MCF 10A (cell line): Measurements from ENCODE around the gene BIN1. TPM values are rescaled to one million over a fixed set of nuclear protein-coding genes. Genes with fewer than 3 reads are reported as not detected.

Source experiments
- BruUV-seq: library from RNA; stranded (reverse); fragments of 400-500 nt; replicated peaks from 2 replicates; lab custom pipeline; 2021; lab: Mats Ljungman, UMichigan
- CTCF ChIA-PET: fragments of 300-600 bp; sonication (Branson Sonifier 250); formaldehyde crosslinking; extraction: SDS; loops from one replicate; lab custom pipeline; 2021; ENCODE audit warnings: antibody characterized with exemption, inconsistent platforms; lab: Yijun Ruan, JAX
- POLR2A ChIA-PET: fragments of 300-600, 350-650 bp; sonication (Branson Sonifier 250); formaldehyde crosslinking; extraction: SDS; loops from one replicate; lab custom pipeline; 2020; ENCODE audit warnings: antibody characterized with exemption, inconsistent platforms; lab: Yijun Ruan, JAX
- DNase-seq: peaks from one replicate; pipeline ENCODE4 v3.0.0-alpha.2; 2018; ENCODE audit not compliant: unreplicated experiment
- H3K27ac Mint-ChIP-seq: one replicate; pipeline ENCODE4 v1.8.0; 2022; ENCODE audit warnings: mild to moderate bottlenecking, low read depth, mixed read lengths; ENCODE audit not compliant: unreplicated experiment
- H3K27me3 Mint-ChIP-seq: one replicate; pipeline ENCODE4 v1.8.0; 2022; ENCODE audit warnings: mixed read lengths; ENCODE audit not compliant: insufficient read depth, unreplicated experiment
- H3K36me3 Mint-ChIP-seq: one replicate; pipeline ENCODE4 v1.8.0; 2022; ENCODE audit warnings: mild to moderate bottlenecking, moderate library complexity, mixed read lengths; ENCODE audit not compliant: insufficient read depth, unreplicated experiment
- H3K4me1 Mint-ChIP-seq: one replicate; pipeline ENCODE4 v1.8.0; 2022; ENCODE audit warnings: mixed read lengths; ENCODE audit not compliant: insufficient read depth, unreplicated experiment
- H3K4me3 Mint-ChIP-seq: one replicate; pipeline ENCODE4 v1.8.0; 2022; ENCODE audit warnings: mild to moderate bottlenecking, moderate library complexity, mixed read lengths; ENCODE audit not compliant: unreplicated experiment
- H3K9me3 Mint-ChIP-seq: one replicate; pipeline ENCODE4 v1.8.0; 2022; ENCODE audit warnings: mixed read lengths; ENCODE audit not compliant: unreplicated experiment
- CTCF ChIP-seq: fragments of 200-600 bp; IDR thresholded peaks from one replicate; pipeline ENCODE4 v1.8.0; 2022; ENCODE audit warnings: antibody characterized with exemption, mild to moderate bottlenecking; ENCODE audit not compliant: unreplicated experiment
- intact Hi-C: fragments of 100-400 bp; cut with micrococcal nuclease; formaldehyde crosslinking; loops from 2 replicates; pipeline ENCODE4 v1.14.1; 2022
- total RNA-seq: library from RNA; stranded (reverse); gene quantifications from 2 replicates; pipeline ENCODE4 v1.2.3, GENCODE V29; 2022

BIN1 gene
- total RNA-seq, 1 experiment from 2014 or later, result 29.6 TPM

- Mint-ChIP-seq H3K27ac (no peak overlapping the region), H3K4me3 (no peak overlapping the region), H3K4me1 (peaks cover 11% of the 10 kb centered on the region), H3K9me3 (peaks cover 7% of the 10 kb centered on the region), H3K27me3 (no peaks in the 10 kb centered on the region), H3K36me3 (no peaks in the 10 kb centered on the region)
- intact Hi-C loops, result no loop called here
- BruUV-seq, result no TSS peak
- ChIA-PET CTCF (interaction anchor here (1.1 kb wide), 1 partner anchor 14 kb away, joined by 4 read pairs; no protein-coding TSS in a partner anchor), POLR2A (no interaction called here)
- no peak for TF ChIP-seq CTCF
- DNase-seq, result no peak
Observed at GRCh38 chr2:127027715-127028114, 79.2 kb downstream of the BIN1 start.

GRCh38 chr2:127025359-127026166 lies 81.4 kb downstream of the BIN1 start:
- peak overlapping the region; percentile 54 for H3K4me3 Mint-ChIP-seq
- intact Hi-C loops, result no loop called here
- no peak for TF ChIP-seq CTCF
- H3K9me3 Mint-ChIP-seq, result peaks cover 7% of the 10 kb centered on the region
- CTCF ChIA-PET, result interaction anchor here (0.5 kb wide), 1 partner anchor 12 kb away, joined by 3 read pairs; no protein-coding TSS in a partner anchor
- no peaks in the 10 kb centered on the region for H3K27me3 Mint-ChIP-seq
- no peak overlapping the region for H3K27ac Mint-ChIP-seq
- POLR2A ChIA-PET, result no interaction called here
- no peak for DNase-seq
- BruUV-seq, result no TSS peak
- H3K36me3 Mint-ChIP-seq, result no peaks in the 10 kb centered on the region
- H3K4me1 Mint-ChIP-seq, result no peaks in the 10 kb centered on the region

GRCh38 chr2:127024769-127025358 lies 82.1 kb downstream of the BIN1 start:
- Mint-ChIP-seq H3K4me3 (no peak overlapping the region), H3K4me1 (no peaks in the 10 kb centered on the region)
- intact Hi-C loops, result no loop called here

More at GRCh38 chr2:127024769-127025358, 82.1 kb downstream of the BIN1 start:
- Mint-ChIP-seq H3K9me3 (peaks cover 7% of the 10 kb centered on the region), H3K36me3 (no peaks in the 10 kb centered on the region), H3K27ac (no peak overlapping the region), H3K27me3 (no peaks in the 10 kb centered on the region)
- ChIA-PET POLR2A (no interaction called here), CTCF (interaction anchor here (0.5 kb wide), 1 partner anchor 13 kb away, joined by 3 read pairs; no protein-coding TSS in a partner anchor)
- no peak for TF ChIP-seq CTCF
- no TSS peak for BruUV-seq
- DNase-seq, result no peak
